GM23338 (cell line): ENCODE data around the gene UGT1A4. TPM values are rescaled to one million over a fixed set of nuclear protein-coding genes. Genes with fewer than 3 reads are reported as not detected.

Experiments used
- ATAC-seq: fragments of 200-7000 bp; cut with Tn5 transposase; 3 replicates; pipeline ENCODE4 v1.9.1; 2020
- DNase-seq: peaks from one replicate; pipeline ENCODE4 v3.0.0-alpha.2; 2015; ENCODE audit warnings: low spot score
- H2AFZ ChIP-seq: fragments of 200-600 bp; sonication (generic); 2 replicates; pipeline ENCODE4 v1.8.0; 2016; ENCODE audit warnings: antibody characterized with exemption, mild to moderate bottlenecking, moderate library complexity
- H3F3A ChIP-seq: fragments of 200-600 bp; sonication (generic); replicated peaks from 2 replicates; pipeline ENCODE4 v1.8.0; 2017; ENCODE audit warnings: antibody characterized with exemption, mixed run types, low read depth
- H3K27ac ChIP-seq: fragments of 200-600 bp; sonication (generic); 2 replicates; pipeline ENCODE4 v1.6.1; 2016; ENCODE audit warnings: low read depth
- H3K27me3 ChIP-seq: fragments of 200-600 bp; sonication (generic); 2 replicates; pipeline ENCODE4 v1.8.0; 2016; ENCODE audit warnings: mild to moderate bottlenecking, mixed run types, moderate library complexity; ENCODE audit not compliant: insufficient read depth
- H3K36me3 ChIP-seq: fragments of 200-600 bp; sonication (generic); 2 replicates; pipeline ENCODE4 v1.8.0; 2016; ENCODE audit warnings: mild to moderate bottlenecking; ENCODE audit not compliant: insufficient read depth
- H3K4me1 ChIP-seq: fragments of 200-600 bp; sonication (generic); 2 replicates; pipeline ENCODE4 v1.8.0; 2016; ENCODE audit warnings: mild to moderate bottlenecking, moderate library complexity; ENCODE audit not compliant: insufficient read depth
- H3K4me2 ChIP-seq: fragments of 200-600 bp; sonication (generic); 2 replicates; pipeline ENCODE4 v1.7.1; 2017; ENCODE audit warnings: mixed run types
- H3K4me3 ChIP-seq: fragments of 200-600 bp; sonication (generic); 2 replicates; pipeline ENCODE4 v1.6.1; 2016; ENCODE audit warnings: mixed run types
- H3K79me2 ChIP-seq: fragments of 200-600 bp; sonication (generic); replicated peaks from 2 replicates; pipeline ENCODE4 v1.8.0; 2017; ENCODE audit warnings: mild to moderate bottlenecking; ENCODE audit not compliant: insufficient read depth
- H3K9me2 ChIP-seq: fragments of 200-600 bp; sonication (generic); 2 replicates; pipeline ENCODE4 v1.8.0; 2017; ENCODE audit not compliant: insufficient read depth
- H4K20me1 ChIP-seq: fragments of 200-600 bp; sonication (generic); replicated peaks from 2 replicates; pipeline ENCODE4 v1.8.0; 2017; ENCODE audit warnings: mild to moderate bottlenecking; ENCODE audit not compliant: insufficient read depth
- H3K27ac Mint-ChIP-seq: 2 replicates; pipeline ENCODE4 v1.8.0; 2020; ENCODE audit warnings: inconsistent platforms, mild to moderate bottlenecking, moderate library complexity, mixed read lengths
- H3K27me3 Mint-ChIP-seq: 3 replicates; pipeline ENCODE4 v1.8.0; 2022; ENCODE audit warnings: low read depth, mild to moderate bottlenecking, moderate library complexity, mixed read lengths, inconsistent platforms; ENCODE audit not compliant: insufficient read depth, poor library complexity
- H3K36me3 Mint-ChIP-seq: 3 replicates; pipeline ENCODE4 v1.8.0; 2021; ENCODE audit warnings: low read depth, mild to moderate bottlenecking, inconsistent platforms, moderate library complexity, mixed read lengths
- H3K4me1 Mint-ChIP-seq: 3 replicates; pipeline ENCODE4 v1.8.0; 2020; ENCODE audit warnings: mild to moderate bottlenecking, inconsistent platforms, mixed read lengths
- H3K4me3 Mint-ChIP-seq: 3 replicates; pipeline ENCODE4 v1.8.0; 2021; ENCODE audit warnings: moderate library complexity, mild to moderate bottlenecking, inconsistent platforms, mixed read lengths
- H3K9me3 Mint-ChIP-seq: 3 replicates; pipeline ENCODE4 v1.8.0; 2020; ENCODE audit warnings: moderate library complexity, mild to moderate bottlenecking, inconsistent platforms, mixed read lengths
- CREB1 ChIP-seq: fragments of 250-450 bp; sonication (Bioruptor Pico); IDR thresholded peaks from 2 replicates; pipeline ENCODE4 v1.5.0; 2020; ENCODE audit warnings: low read depth, mild to moderate bottlenecking, moderate library complexity
- CTCF ChIP-seq, 2 experiments: fragments of 200-600 bp in 1 of 2; sonication (generic) in 1 of 2; conservative IDR thresholded peaks; 2 replicates each; pipeline versions ENCODE4 v1.5.1 to v1.6.1; 2016 to 2017; ENCODE audit warnings: antibody characterized with exemption in 2 of 2, low read depth in 2 of 2, mild to moderate bottlenecking in 2 of 2, moderate library complexity in 1 of 2
- ETS1 ChIP-seq: IDR thresholded peaks from 2 replicates; pipeline ENCODE4 v1.6.1; 2016; ENCODE audit warnings: antibody characterized with exemption
- EZH2 ChIP-seq: fragments of 200-600 bp; sonication (generic); IDR thresholded peaks from one replicate; pipeline ENCODE4 v1.8.0; 2017; ENCODE audit warnings: antibody characterized with exemption, mild to moderate bottlenecking, low read depth; ENCODE audit not compliant: unreplicated experiment
- EZH2phosphoT487 ChIP-seq: fragments of 200-600 bp; sonication (generic); IDR thresholded peaks from one replicate; pipeline ENCODE4 v1.8.1; 2018; ENCODE audit warnings: antibody characterized with exemption; ENCODE audit not compliant: unreplicated experiment
- JUNB ChIP-seq: IDR thresholded peaks from one replicate; pipeline ENCODE4 v1.6.1; 2016; ENCODE audit warnings: antibody characterized with exemption; ENCODE audit not compliant: unreplicated experiment
- NANOG ChIP-seq: IDR thresholded peaks from 2 replicates; pipeline ENCODE4 v1.6.1; 2016; ENCODE audit warnings: antibody characterized with exemption, borderline replicate concordance
- POLR2AphosphoS5 ChIP-seq: IDR thresholded peaks from 2 replicates; pipeline ENCODE4 v1.6.1; 2016; ENCODE audit warnings: antibody characterized with exemption, low read depth
- REST ChIP-seq: IDR thresholded peaks from one replicate; pipeline ENCODE4 v1.6.1; 2018; ENCODE audit warnings: antibody characterized with exemption; ENCODE audit not compliant: unreplicated experiment
- ZNF114 ChIP-seq: fragments of 250-450 bp; sonication (Bioruptor Pico); IDR thresholded peaks from 2 replicates; pipeline ENCODE4 v1.5.0; 2020; ENCODE audit warnings: mild to moderate bottlenecking, moderate library complexity
- ZNF331 ChIP-seq: fragments of 250-450 bp; sonication (Bioruptor Pico); IDR thresholded peaks from 2 replicates; pipeline ENCODE4 v1.5.0; 2020; ENCODE audit warnings: low read depth, mild to moderate bottlenecking, moderate library complexity
- polyA plus RNA-seq: library from polyadenylated mRNA; unstranded; fragments of >200 nt; fragmentation: Nextera tagmentation; extraction: Ambion mirVana; gene quantifications from 2 replicates; pipeline ENCODE4 v1.2.1, GENCODE V29; 2016
- total RNA-seq: library from RNA; depleted of rRNA; stranded (reverse); fragments of >200 nt; shearing (Covaris generic); gene quantifications from 2 replicates; pipeline ENCODE4 v1.2.3, GENCODE V29; 2014

UGT1A4 gene
- total and polyA plus RNA-seq, 2 experiments from 2014 or later, result not detected

- TF ChIP-seq CTCF (conservative IDR thresholded peaks at IDR 0.05; ENCODE audit: low read depth in 2 of 2) (no peak), JUNB (no peak), ETS1 (no peak), EZH2 (no peak)
These were observed 12.5 kb upstream of the UGT1A4 start (continued) for GRCh38 chr2:233705911-233706506.

- no peak overlapping the region for H3K4me3 Mint-ChIP-seq
- no peak overlapping the region for H3K27ac Mint-ChIP-seq
- Histone ChIP-seq H3K79me2 (no peaks in the 10 kb centered on the region), H3K9me2 (peaks cover 5% of the 10 kb centered on the region; the same call in 1 of the 2 replicates), H3K4me3 (no peak overlapping the region), H3K27me3 (no peaks in the 10 kb centered on the region), H4K20me1 (no peaks in the 10 kb centered on the region), H3K36me3 (no peaks in the 10 kb centered on the region), H3F3A (no peaks in the 10 kb centered on the region), H3K27ac (no peak overlapping the region), H2AFZ (no peak overlapping the region), H3K4me2 (no peak overlapping the region), H3K4me1 (no peaks in the 10 kb centered on the region)
- ATAC-seq, result no peak
- H3K4me1 Mint-ChIP-seq, result peaks cover 4% of the 10 kb centered on the region; the same call in 1 of the 3 replicates
- H3K9me3 Mint-ChIP-seq, result no peaks in the 10 kb centered on the region; the same call in 2 of the 3 replicates
- H3K27me3 Mint-ChIP-seq, result peaks cover 6% of the 10 kb centered on the region
- H3K36me3 Mint-ChIP-seq, result no peaks in the 10 kb centered on the region
- DNase-seq, result no peak
- TF ChIP-seq REST (no peak), EZH2phosphoT487 (no peak), JUNB (no peak), ZNF114 (CRISPR knock-in tag) (no peak), CTCF (conservative IDR thresholded peaks at IDR 0.05; ENCODE audit: low read depth in 2 of 2) (no peak), NANOG (no peak), ZNF331 (CRISPR knock-in tag) (no peak), CREB1 (CRISPR knock-in tag) (no peak), EZH2 (no peak), POLR2AphosphoS5 (no peak)
These were observed 11.8 kb upstream of the UGT1A4 start for GRCh38 chr2:233706720-233707119.
